Frontal cortex (tissue), 4 donors: Measurements from ENCODE around the gene LRPAP1. TPM values are rescaled to one million over a fixed set of nuclear protein-coding genes. Genes with fewer than 3 reads are reported as not detected.

Experiments used
- DNase-seq, 2 donors: peaks; one replicate each; pipeline ENCODE4 v3.0.0; 2012; ENCODE audit warnings: low spot score in 2 of 2
- FAIRE-seq: peaks from 2 replicates; lab custom pipeline; 2012; peaks lifted over from hg19 to GRCh38; lab: Jason Lieb, UNC
- total RNA-seq: library from RNA; depleted of rRNA; stranded (reverse); fragments of >200 nt; gene quantifications from one replicate; pipeline ENCODE4 v1.2.3, GENCODE V29; 2014
- donor health status: control.
- donor health status: control.
- donor health status: control.

LRPAP1 gene
- total RNA-seq, 1 donor from 2014 or later, result 13.5 TPM

- DNase-seq (no peak), FAIRE-seq (no peak)
These were observed 53.5 kb downstream of the LRPAP1 start for GRCh38 chr4:3478446-3479357.

GRCh38 chr4:3477750-3478430 lies 54.3 kb downstream of the LRPAP1 start:
- DNase-seq (no peak), FAIRE-seq (no peak)

DNA sequence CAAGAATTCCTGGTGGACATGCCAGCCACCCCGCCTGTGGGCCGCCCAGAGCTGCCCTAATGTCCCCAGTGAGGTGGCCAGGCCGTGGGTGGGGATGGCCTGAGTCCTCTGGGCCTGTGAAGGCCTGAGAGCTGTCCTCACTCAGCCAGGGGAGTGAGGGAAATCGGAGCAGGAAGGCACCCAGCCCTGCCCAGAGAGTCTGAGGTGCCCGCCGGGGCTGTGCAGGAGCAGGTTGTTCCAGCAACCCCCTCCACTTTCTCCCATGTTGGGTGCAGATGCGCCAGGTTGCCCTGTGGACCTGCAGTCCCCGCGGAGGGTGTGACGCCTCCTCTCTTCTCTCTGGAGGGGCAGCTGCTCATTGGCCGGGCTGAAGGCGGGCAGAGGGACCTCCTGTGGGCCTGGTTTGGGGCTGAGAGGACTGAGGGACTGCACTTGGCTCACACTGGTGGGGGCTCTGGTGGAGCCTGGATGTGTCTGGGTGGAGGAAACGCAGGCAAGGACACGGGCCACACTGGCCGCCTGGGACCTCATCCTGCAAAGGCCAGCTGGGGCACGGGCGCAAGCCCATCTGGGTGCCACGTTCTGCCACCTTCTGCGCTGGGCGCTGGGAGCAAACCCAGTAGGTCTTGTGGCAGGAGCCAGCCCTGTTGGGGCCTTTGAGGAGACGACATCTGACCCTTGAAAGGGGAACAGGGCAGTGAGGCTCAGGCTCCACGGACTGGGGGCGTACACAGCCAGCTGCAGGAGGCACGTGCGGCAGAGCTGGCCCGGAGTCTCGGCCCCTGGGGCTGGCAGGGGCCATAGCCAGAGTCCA lies 55.1 kb downstream of the LRPAP1 start:
- DNase-seq (no peak), FAIRE-seq (no peak)

- FAIRE-seq, result no peak
- DNase-seq, result no peak
These were observed 55.9 kb downstream of the LRPAP1 start for GRCh38 chr4:3476341-3476747.

- FAIRE-seq (no peak), DNase-seq (no peak)
These were observed 56.4 kb downstream of the LRPAP1 start for GRCh38 chr4:3475713-3476260.

DNA sequence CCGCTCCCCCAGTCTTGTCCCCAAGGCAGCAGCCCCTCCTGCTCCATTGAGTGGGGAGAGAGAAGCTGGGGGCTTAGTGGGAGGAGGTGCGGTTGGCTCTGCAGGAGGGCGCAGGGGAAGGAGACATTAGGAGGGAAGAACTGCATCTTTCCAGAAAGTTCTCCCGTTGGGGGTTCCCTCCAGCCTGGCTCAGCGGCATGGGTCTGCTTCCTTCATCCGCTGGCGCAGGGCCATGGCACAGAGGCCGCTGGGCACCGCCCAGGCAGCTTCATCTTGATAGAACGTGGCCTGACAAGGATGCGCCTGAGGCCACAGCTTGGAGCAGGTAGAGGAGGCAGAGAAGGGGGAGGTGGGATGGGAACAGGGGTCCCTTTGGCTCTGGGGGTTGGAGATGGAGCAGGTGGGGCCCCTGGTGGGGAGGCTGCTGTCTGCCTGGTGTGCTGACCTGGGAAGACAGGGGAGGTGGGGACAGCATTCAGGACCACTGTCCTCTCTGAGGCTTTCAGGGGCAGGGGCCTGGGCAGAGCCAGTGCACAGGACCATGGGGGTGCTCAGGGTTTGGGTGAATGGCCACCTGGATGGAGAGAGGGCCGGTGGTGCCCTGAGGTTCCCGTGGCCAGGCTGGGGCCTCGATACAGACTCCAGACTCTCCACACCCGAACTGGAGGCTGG lies 57.0 kb downstream of the LRPAP1 start:
- no peak for FAIRE-seq
- no peak for DNase-seq

DNA sequence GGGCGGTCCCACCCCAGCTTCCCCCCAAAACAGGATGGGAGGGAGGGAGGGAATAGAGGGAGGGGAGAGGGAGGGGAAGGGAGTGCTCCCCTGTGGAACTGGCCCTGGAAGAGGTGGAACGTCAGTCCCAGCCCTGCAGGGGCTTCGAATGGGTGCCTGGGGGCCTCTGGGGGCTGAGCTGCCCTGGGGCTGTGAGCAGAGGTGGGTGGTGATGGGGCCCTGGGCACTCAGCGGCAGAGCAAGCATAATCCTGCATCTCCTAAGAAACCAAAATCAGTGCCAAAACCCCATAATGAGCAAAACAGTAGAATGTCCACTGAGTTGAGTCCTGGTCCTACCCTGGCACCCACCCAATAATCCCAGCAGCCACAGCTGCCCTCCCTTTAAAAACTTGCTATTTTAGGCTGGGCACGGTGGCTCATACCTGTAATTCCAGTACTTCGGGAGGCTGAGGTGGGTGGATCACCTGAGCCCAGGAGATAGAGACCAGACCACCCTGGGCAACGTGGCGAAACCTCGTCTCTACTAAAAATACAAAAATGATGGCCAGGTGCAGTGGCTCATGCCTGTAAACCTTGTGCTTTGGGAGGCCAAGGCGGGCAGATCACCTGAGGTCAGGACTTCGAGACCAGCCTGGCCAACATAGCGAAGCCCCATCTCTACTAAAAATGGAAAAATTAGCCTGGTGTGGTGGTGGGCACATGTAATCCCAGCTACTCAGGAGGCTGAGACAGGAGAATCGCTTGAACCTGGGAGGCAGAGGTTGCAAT lies 58.0 kb downstream of the LRPAP1 start:
- no peak for FAIRE-seq
- DNase-seq, result no peak

- no peak for FAIRE-seq
These were observed 58.9 kb downstream of the LRPAP1 start for GRCh38 chr4:3473181-3473950.

DNA sequence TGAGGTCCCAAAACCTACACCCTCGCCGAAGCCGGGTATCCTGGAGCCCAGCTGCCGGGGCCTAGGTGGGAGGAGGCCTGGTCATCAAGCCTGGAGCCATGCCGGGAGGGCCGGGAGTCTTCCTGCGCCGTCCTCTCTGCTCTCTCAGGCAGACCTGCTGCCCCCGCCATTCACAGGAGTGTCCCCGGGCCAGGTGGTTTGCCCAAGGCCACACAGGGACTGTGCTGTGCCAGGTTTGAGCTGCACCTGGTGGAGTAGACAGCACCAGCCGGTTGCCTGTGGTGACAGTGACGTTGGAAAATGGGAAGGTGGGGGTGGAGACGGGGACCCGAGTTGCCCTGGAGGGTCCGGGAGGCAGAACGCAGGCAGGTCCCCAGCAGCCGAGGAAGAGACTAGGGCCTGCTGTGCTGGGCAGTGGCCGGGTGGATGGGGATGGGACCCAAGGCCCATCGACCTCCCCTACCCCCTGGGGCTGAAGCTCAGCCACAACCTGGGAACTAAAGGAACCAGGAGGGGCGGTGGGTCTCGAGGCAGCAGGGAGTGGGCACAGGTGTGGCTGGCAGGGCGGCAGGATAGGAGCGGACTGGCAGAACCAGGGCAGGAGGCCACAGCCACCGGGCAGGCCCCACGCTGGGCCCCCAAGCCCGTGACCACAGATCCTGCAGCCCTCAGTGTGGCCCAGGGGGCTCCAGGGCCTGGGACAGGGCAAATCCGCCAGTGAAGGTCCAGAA lies 59.6 kb downstream of the LRPAP1 start:
- DNase-seq (no peak), FAIRE-seq (no peak)

More at GRCh38 chr4:3473181-3473950, 58.9 kb downstream of the LRPAP1 start:
- no peak for DNase-seq

- DNase-seq (no peak), FAIRE-seq (no peak)
These were observed 60.3 kb downstream of the LRPAP1 start for GRCh38 chr4:3471886-3472285.

DNA sequence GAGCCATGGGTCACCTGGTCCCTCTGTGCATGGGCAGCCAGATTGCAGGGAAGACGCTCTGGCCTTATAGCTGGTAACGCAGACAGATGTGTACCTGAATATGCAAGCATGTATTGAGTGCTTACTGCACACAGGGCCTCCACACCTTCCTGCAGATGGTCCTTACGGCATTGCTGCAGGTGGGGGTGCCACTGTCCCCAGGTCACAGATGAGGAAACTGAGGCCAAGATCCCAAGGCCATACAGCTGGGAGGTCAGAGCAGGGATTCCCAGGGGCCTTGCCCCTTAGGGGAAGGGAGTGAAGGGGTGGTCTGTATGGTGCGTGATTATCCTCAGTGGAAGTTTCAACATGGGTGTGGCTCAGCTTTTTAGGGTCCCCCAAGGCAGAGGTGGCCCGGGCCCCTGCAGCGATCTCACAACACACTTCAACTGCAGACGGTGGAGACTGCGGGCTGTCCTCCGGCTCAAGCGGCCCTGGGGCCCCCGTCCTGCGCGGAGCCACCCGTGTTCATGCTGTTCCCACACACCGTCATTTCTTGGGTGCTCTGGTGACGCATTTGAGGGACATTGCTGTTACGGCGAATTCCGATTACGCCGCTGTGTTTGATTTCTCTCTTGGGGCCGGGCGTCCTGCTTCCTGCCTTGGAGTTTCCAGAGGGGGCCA lies 61.0 kb downstream of the LRPAP1 start:
- FAIRE-seq (no peak), DNase-seq (no peak)

DNA sequence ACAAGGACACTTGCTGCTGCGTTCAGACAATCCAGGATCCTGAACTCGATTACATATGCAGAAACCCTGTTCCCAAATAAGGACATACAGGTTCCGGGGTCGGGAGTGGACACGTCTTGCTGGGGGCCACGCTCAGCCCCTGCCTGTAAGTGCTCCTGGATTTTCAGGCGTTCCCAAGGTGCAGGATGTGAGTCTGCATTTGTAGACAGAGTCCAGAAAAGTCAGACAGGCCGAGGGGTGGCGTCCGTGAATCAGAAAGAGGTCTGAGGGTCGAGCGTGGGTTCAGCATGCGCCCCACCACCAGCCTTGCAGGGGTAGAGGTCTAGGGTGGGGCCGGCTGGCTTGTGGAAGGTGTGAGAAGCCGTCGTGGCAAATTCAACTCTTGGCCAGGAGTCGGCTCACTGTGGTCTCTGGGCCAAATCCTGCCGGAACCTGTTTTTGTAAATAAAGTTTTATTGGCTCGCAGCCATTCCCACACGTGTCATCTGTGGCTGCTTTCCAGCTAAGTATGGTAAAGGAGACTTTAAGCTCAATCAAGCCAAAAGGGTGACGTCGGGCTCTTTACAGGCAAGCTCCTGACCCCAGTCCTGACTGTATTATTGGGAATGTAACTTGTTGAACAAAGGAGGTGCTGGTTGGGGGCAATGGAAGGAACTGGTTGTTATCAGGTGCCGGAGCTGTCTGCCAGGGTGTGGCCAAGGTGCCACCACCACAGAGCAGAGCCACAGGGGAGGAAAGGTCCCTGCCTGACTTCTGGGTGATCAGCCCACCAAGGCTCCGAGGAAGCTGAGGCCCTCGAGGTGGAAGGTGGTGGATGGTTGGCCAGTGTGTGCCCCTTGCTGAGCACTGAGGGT lies 61.8 kb downstream of the LRPAP1 start:
- no peak for DNase-seq
- no peak for FAIRE-seq

- no peak for DNase-seq
- no peak for FAIRE-seq
These were observed 62.6 kb downstream of the LRPAP1 start for GRCh38 chr4:3469386-3470243.

DNA sequence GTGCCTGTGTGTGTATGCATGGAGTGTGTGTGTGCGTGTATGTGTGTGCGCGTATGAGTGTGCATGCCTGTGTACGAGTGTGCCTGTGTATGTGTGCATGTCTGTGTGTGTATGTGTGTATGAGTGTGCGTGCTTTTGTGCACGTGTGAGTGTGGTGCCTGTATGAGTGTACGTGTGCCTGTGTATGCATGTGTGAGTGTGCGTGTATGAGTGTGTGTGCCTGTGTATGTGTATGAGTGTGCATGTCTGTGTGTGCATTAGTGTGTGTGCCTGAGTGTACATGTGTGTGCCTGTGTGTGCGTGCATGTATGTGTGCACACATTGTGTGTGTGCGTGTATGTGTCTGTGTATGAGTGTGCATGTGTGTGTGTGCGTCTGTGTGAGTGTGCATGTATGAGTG lies 63.4 kb downstream of the LRPAP1 start:
- no peak for DNase-seq
- FAIRE-seq, result no peak

DNA sequence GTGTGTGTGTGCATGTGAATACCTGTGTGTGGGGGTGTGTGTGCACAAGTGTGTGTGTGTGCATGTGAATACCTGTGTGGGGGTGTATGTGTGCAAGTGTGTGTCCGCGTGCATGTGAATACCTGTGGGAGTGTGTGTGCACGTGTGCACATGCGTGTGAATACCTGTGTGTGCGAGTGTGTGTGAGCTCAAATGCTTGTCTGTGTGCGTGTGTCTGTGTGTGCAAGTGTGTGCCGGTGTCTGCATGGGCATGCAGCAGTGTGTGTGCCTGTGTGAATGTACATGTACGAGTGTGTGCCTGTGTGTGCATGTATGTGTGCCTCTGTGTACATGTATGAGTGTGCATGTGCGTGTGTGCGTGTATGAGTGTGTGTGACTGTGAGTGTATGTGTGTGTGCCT lies 64.1 kb downstream of the LRPAP1 start:
- no peak for DNase-seq
- no peak for FAIRE-seq
